Erythroblast (primary cell): ENCODE measurements around the gene COMMD9.

Experiments
- GATA1 ChIP-seq: IDR thresholded peaks from 2 replicates; pipeline ENCODE4 v1.6.1; 2011; ENCODE audit warnings: low read depth, mild to moderate bottlenecking, control low read depth, low read length, moderate library complexity
- POLR2A ChIP-seq: IDR thresholded peaks from 2 replicates; pipeline ENCODE4 v1.6.1; 2011; ENCODE audit warnings: mild to moderate bottlenecking, low read length

DNA sequence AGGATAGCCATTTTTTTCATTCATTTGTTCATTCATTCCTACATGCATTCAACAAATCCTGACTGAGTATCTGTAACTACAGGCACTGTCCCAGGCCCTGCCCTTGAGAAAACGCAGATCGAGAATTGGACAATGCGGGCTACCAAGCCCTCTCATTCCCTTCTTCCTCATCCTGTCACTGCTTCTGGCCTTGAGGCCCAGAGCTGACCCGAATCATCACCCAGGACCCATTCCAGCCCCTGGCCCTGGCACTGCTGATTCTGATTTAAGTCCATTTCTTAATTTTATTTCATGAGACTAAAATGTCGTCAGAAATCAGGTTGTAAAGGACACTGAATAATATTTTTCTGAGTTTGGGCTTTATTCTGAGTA is 24.3 kb downstream of the COMMD9 start:
- TF ChIP-seq POLR2A (no peak), GATA1 (no peak)
